BE2C (cell line): ENCODE measurements around the gene ASZ1.
"Not testable (repeated sequence)": the region's sequence is repeated elsewhere in the genome, so short reads cannot be mapped to it uniquely, and the experiment has no call there.

Experiments
- DNase-seq: peaks from one replicate; pipeline ENCODE4 v3.0.0-alpha.2; 2020
- H3K27me3 ChIP-seq: fragments of 250-450 bp; sonication (Bioruptor Pico); 2 replicates; pipeline ENCODE4 v1.5.1; 2020; ENCODE audit warnings: mild to moderate bottlenecking
- H3K36me3 ChIP-seq: fragments of 250-450 bp; sonication (Bioruptor Pico); 2 replicates; pipeline ENCODE4 v1.5.1; 2020; ENCODE audit warnings: mild to moderate bottlenecking
- H3K4me1 ChIP-seq: fragments of 250-450 bp; sonication (Bioruptor Pico); 2 replicates; pipeline ENCODE4 v1.5.1; 2020
- H3K4me3 ChIP-seq: 2 replicates; pipeline ENCODE4 v1.5.1; 2011; ENCODE audit warnings: low read depth, low read length
- H3K9me3 ChIP-seq: fragments of 250-450 bp; sonication (Bioruptor Pico); 2 replicates; pipeline ENCODE4 v1.5.1; 2020
- CTCF ChIP-seq: IDR thresholded peaks from 2 replicates; pipeline ENCODE4 v1.5.1; 2012; ENCODE audit warnings: mild to moderate bottlenecking, low read depth, low read length

ASZ1 gene

GRCh38 chr7:117435475-117436043, 8.3 kb upstream of the ASZ1 start:
- no peak for DNase-seq
- Histone ChIP-seq H3K4me3 (no peak overlapping the region), H3K4me1 (no peaks in the 10 kb centered on the region), H3K27me3 (no peaks in the 10 kb centered on the region), H3K36me3 (no peaks in the 10 kb centered on the region), H3K9me3 (no peaks in the 10 kb centered on the region)
- no peak for TF ChIP-seq CTCF

GRCh38 chr7:117424090-117424829, 3.0 kb downstream of the ASZ1 start:
- Histone ChIP-seq H3K4me3 (no peak overlapping the region), H3K27me3 (no peaks in the 10 kb centered on the region), H3K9me3 (no peaks in the 10 kb centered on the region), H3K36me3 (no peaks in the 10 kb centered on the region), H3K4me1 (no peaks in the 10 kb centered on the region)
- DNase-seq, result no peak
- no peak for TF ChIP-seq CTCF

GRCh38 chr7:117414591-117414990, 12.7 kb downstream of the ASZ1 start:
- H3K4me1 ChIP-seq, DNase-seq, H3K4me3 ChIP-seq, H3K9me3 ChIP-seq, H3K27me3 ChIP-seq, H3K36me3 ChIP-seq: not testable (repeated sequence)

- Histone ChIP-seq H3K36me3 (no peaks in the 10 kb centered on the region), H3K9me3 (no peaks in the 10 kb centered on the region), H3K4me1 (no peaks in the 10 kb centered on the region), H3K4me3 (no peak overlapping the region), H3K27me3 (no peaks in the 10 kb centered on the region)
- no peak for DNase-seq
- no peak for TF ChIP-seq CTCF
Measured at GRCh38 chr7:117412946-117413559, 14.2 kb downstream of the ASZ1 start.

- no peaks in the 10 kb centered on the region for H3K4me1 ChIP-seq
- no peaks in the 10 kb centered on the region for H3K36me3 ChIP-seq
- no peaks in the 10 kb centered on the region for H3K27me3 ChIP-seq
- DNase-seq, result no peak
- no peak overlapping the region for H3K4me3 ChIP-seq
- no peaks in the 10 kb centered on the region for H3K9me3 ChIP-seq
- no peak for TF ChIP-seq CTCF
Measured at GRCh38 chr7:117412390-117412789, 14.9 kb downstream of the ASZ1 start.

- H3K4me1 ChIP-seq, result no peaks in the 10 kb centered on the region
- H3K27me3 ChIP-seq, result no peaks in the 10 kb centered on the region
- no peak overlapping the region for H3K4me3 ChIP-seq
- TF ChIP-seq CTCF, result no peak
- no peak for DNase-seq
- no peaks in the 10 kb centered on the region for H3K9me3 ChIP-seq
- no peaks in the 10 kb centered on the region for H3K36me3 ChIP-seq
Measured at GRCh38 chr7:117411539-117411938, 15.8 kb downstream of the ASZ1 start.
